ENCODE results near the gene SSC4D. TPM values are rescaled to one million over a fixed set of nuclear protein-coding genes. Genes with fewer than 3 reads are reported as not detected.

SSC4D gene
- total and polyA plus RNA-seq, 10 donors: 0.11 to 1.5 (median 0.66) TPM

GRCh38 chr7:76377186-76377918 is 32.1 kb downstream of the SSC4D start:
- H3K27ac ChIP-seq: no peak overlapping the region
- TF ChIP-seq POLR2A (IDR thresholded peaks at IDR 0.05) (no peak), CTCF (IDR thresholded peaks at IDR 0.05 in 8 of 11, conservative IDR thresholded peaks at IDR 0.05 in 3 of 11) (no peak), POLR2AphosphoS5 (IDR thresholded peaks at IDR 0.05) (no peak)
- DNase-seq: no peak
- intact Hi-C loops (cut with DNase I; ENCODE audit: low total_unique reads): no loop called here
- no peaks in the 10 kb centered on the region for H3K36me3 ChIP-seq
- H3K9me3 ChIP-seq: no peaks in the 10 kb centered on the region
- no peaks in the 10 kb centered on the region for H3K27me3 ChIP-seq (replicated peaks in 1 of 7)
- H3K4me3 ChIP-seq: no peak overlapping the region
- H3K4me1 ChIP-seq: peaks cover 0 to 46% (median 22%) of the 10 kb centered on the region in 6 donors
- 66 to 76% (median 72%) methylated on average over 9 of the region's 9 CpGs for WGBS, 5 donors

GRCh38 chr7:76375251-76375650 is 34.2 kb downstream of the SSC4D start:
- TF ChIP-seq POLR2AphosphoS5 (IDR thresholded peaks at IDR 0.05): no peak
- no peak for TF ChIP-seq CTCF (IDR thresholded peaks at IDR 0.05 in 8 of 11, conservative IDR thresholded peaks at IDR 0.05 in 3 of 11)
- intact Hi-C loops (cut with DNase I; ENCODE audit: low total_unique reads): no loop called here
- no peaks in the 10 kb centered on the region for H3K36me3 ChIP-seq
- 81 to 93% (median 89%) methylated on average over 9 of the region's 9 CpGs for WGBS, 5 donors
- no peaks in the 10 kb centered on the region for H3K27me3 ChIP-seq (replicated peaks in 1 of 7)
- peaks cover 0 to 36% (median 14%) of the 10 kb centered on the region in 6 donors for H3K4me1 ChIP-seq
- no peak for DNase-seq
- no peaks in the 10 kb centered on the region for H3K9me3 ChIP-seq
- H3K4me3 ChIP-seq: no peak overlapping the region
- no peak overlapping the region for H3K27ac ChIP-seq

GRCh38 chr7:76372984-76373833 is 36.3 kb downstream of the SSC4D start:
- intact Hi-C loops (cut with DNase I; ENCODE audit: low total_unique reads): no loop called here
- WGBS, 5 donors: 55 to 69% (median 62%) methylated on average over 9 of the region's 9 CpGs
- Histone ChIP-seq H3K9me3 (no peaks in the 10 kb centered on the region), H3K36me3 (no peaks in the 10 kb centered on the region), H3K27ac (peak overlapping the region in 1 of 8 donors; percentile 9), H3K4me1 (peaks cover 0 to 16% (median 0%) of the 10 kb centered on the region in 6 donors), H3K27me3 (replicated peaks in 1 of 7) (no peaks in the 10 kb centered on the region), H3K4me3 (no peak overlapping the region)
- peak; percentile 41 for DNase-seq
- TF ChIP-seq POLR2A (IDR thresholded peaks at IDR 0.05): no peak
- TF ChIP-seq CTCF (IDR thresholded peaks at IDR 0.05 in 8 of 11, conservative IDR thresholded peaks at IDR 0.05 in 3 of 11): no peak
- TF ChIP-seq POLR2AphosphoS5 (IDR thresholded peaks at IDR 0.05): no peak

GRCh38 chr7:76371396-76371795 is 38.1 kb downstream of the SSC4D start:
- H3K36me3 ChIP-seq: no peaks in the 10 kb centered on the region
- no peaks in the 10 kb centered on the region for H3K9me3 ChIP-seq
- no peak overlapping the region for H3K27ac ChIP-seq
- no peak overlapping the region for H3K4me3 ChIP-seq
- WGBS, 5 donors: 89 to 100% (median 93%) methylated on average over 3 of the region's 3 CpGs
- TF ChIP-seq POLR2AphosphoS5 (IDR thresholded peaks at IDR 0.05) (no peak), POLR2A (IDR thresholded peaks at IDR 0.05) (no peak), CTCF (IDR thresholded peaks at IDR 0.05 in 8 of 11, conservative IDR thresholded peaks at IDR 0.05 in 3 of 11) (no peak)
- intact Hi-C loops (cut with DNase I; ENCODE audit: low total_unique reads): no loop called here
- no peaks in the 10 kb centered on the region for H3K27me3 ChIP-seq (replicated peaks in 1 of 7)
- peak; percentile 58 for DNase-seq
- H3K4me1 ChIP-seq: peaks cover 0 to 8% (median under 1%) of the 10 kb centered on the region in 6 donors

All from spleen (tissue), 11 donors.